HG03025 (cell line): ENCODE data around the gene GNB3.
"Not testable (repeated sequence)": the region's sequence is repeated elsewhere in the genome, so short reads cannot be mapped to it uniquely, and the experiment has no call there.

Source experiments
- ATAC-seq: cut with Tn5 transposase; IDR thresholded peaks from one replicate; pipeline ENCODE4 v1.9.1; 2021; ENCODE audit warnings: mild to moderate bottlenecking, moderate library complexity; ENCODE audit not compliant: unreplicated experiment, low FRiP score

The GNB3 gene

GRCh38 chr12:6858799-6859198, 18.1 kb downstream of the GNB3 start:
- no peak for ATAC-seq

GRCh38 chr12:6860116-6860515, 19.4 kb downstream of the GNB3 start:
- no peak for ATAC-seq

- ATAC-seq: no peak
These were observed 20.2 kb downstream of the GNB3 start for GRCh38 chr12:6860942-6861341.

GRCh38 chr12:6861391-6861790, 20.7 kb downstream of the GNB3 start:
- no peak for ATAC-seq

GRCh38 chr12:6863033-6863432, 22.3 kb downstream of the GNB3 start:
- ATAC-seq: no peak

- no peak for ATAC-seq
These were observed 23.0 kb downstream of the GNB3 start for GRCh38 chr12:6863586-6864321.

GRCh38 chr12:6865307-6865706, 24.6 kb downstream of the GNB3 start:
- not testable (repeated sequence) for ATAC-seq

- ATAC-seq: no peak
These were observed 25.6 kb downstream of the GNB3 start for GRCh38 chr12:6866163-6866919.

GRCh38 chr12:6866920-6867412, 26.2 kb downstream of the GNB3 start:
- peak; percentile 8 for ATAC-seq

- peak; percentile 59 for ATAC-seq
These were observed 26.9 kb downstream of the GNB3 start, which contains the start of gene TPI1 for GRCh38 chr12:6867413-6868210. Gene TPI1 (plus strand): TSS chr12:6867531. CDS start chr12:6867567, 36 bp downstream.

GRCh38 chr12:6868211-6869048, 27.7 kb downstream of the GNB3 start:
- no peak for ATAC-seq

- no peak for ATAC-seq
These were observed 28.6 kb downstream of the GNB3 start for GRCh38 chr12:6869049-6870021.

GRCh38 chr12:6870304-6870703, 29.6 kb downstream of the GNB3 start:
- ATAC-seq: not testable (repeated sequence)

GRCh38 chr12:6871052-6871957, 30.6 kb downstream of the GNB3 start:
- no peak for ATAC-seq

- no peak for ATAC-seq
These were observed 31.6 kb downstream of the GNB3 start for GRCh38 chr12:6872073-6873048.
